LNCAP (cell line): Measurements from ENCODE around the gene SP6.

Source experiments
- CTCF ChIP-seq: fragments of 450-650 bp; IDR thresholded peaks from 2 replicates; pipeline ENCODE4 v1.5.1; 2017; ENCODE audit warnings: mild to moderate bottlenecking

SP6 gene

GRCh38 chr17:47803201-47803600 lies 47.8 kb downstream of the SP6 start:
- TF ChIP-seq CTCF, result no peak

- TF ChIP-seq CTCF, result peak; percentile 61
These were observed 48.5 kb downstream of the SP6 start for GRCh38 chr17:47802341-47803022.

GRCh38 chr17:47801906-47802305 lies 49.1 kb downstream of the SP6 start:
- no peak for TF ChIP-seq CTCF

GRCh38 chr17:47801176-47801765 lies 49.7 kb downstream of the SP6 start:
- no peak for TF ChIP-seq CTCF

- TF ChIP-seq CTCF, result no peak
These were observed 50.3 kb downstream of the SP6 start for GRCh38 chr17:47800686-47801085.

- TF ChIP-seq CTCF, result no peak
These were observed 53.2 kb downstream of the SP6 start for GRCh38 chr17:47797797-47798196.
